IMR-90 (cell line): ENCODE results near the gene UBE2J1. TPM values are rescaled to one million over a fixed set of nuclear protein-coding genes. Genes with fewer than 3 reads are reported as not detected.

ENCODE experiments used
- ATAC-seq: fragments of 200-7000 bp; cut with Tn5 transposase; 2 replicates; pipeline ENCODE4 v1.9.1; 2020; ENCODE audit warnings: low read depth, mild to moderate bottlenecking, moderate library complexity
- BruUV-seq: library from RNA; stranded (reverse); fragments of 400-500 nt; replicated peaks from 2 replicates; lab custom pipeline; 2021; lab: Mats Ljungman, UMichigan
- CTCF ChIA-PET: fragments of 300-600 bp; formaldehyde crosslinking; extraction: SDS; loops from one replicate; lab custom pipeline; 2021; ENCODE audit warnings: antibody characterized with exemption; lab: Yijun Ruan, JAX
- POLR2A ChIA-PET: fragments of 300-600 bp; sonication (Branson Sonifier 250); formaldehyde crosslinking; loops from one replicate; lab custom pipeline; 2022; ENCODE audit warnings: antibody characterized with exemption; ENCODE audit not compliant: unreplicated experiment; lab: Charles Lee
- DNase-seq: peaks from one replicate; pipeline ENCODE4 v3.0.0; 2013
- H2AFZ ChIP-seq: replicated peaks from 2 replicates; pipeline ENCODE3; 2013; ENCODE audit warnings: low read length, mild to moderate bottlenecking; ENCODE audit not compliant: poor library complexity
- H2AK5ac ChIP-seq: 2 replicates; pipeline ENCODE4 v1.6.1; 2013; ENCODE audit warnings: low read depth, low read length, inconsistent platforms
- H2AK9ac ChIP-seq: replicated peaks from 2 replicates; pipeline ENCODE3; 2013; ENCODE audit warnings: mild to moderate bottlenecking, low read depth, low read length, moderate library complexity; ENCODE audit not compliant: poor library complexity
- H2BK120ac ChIP-seq: 2 replicates; pipeline ENCODE4 v1.6.1; 2013; ENCODE audit warnings: low read depth, low read length, inconsistent platforms
- H2BK15ac ChIP-seq: 3 replicates; pipeline ENCODE4 v1.6.1; 2013; ENCODE audit warnings: low read depth, low read length, inconsistent platforms
- H2BK20ac ChIP-seq: 2 replicates; pipeline ENCODE4 v1.6.1; 2013; ENCODE audit warnings: low read depth, mild to moderate bottlenecking, inconsistent platforms, low read length, moderate library complexity
- H2BK5ac ChIP-seq: 2 replicates; pipeline ENCODE4 v1.6.1; 2013; ENCODE audit warnings: mild to moderate bottlenecking, low read depth, low read length, inconsistent platforms; ENCODE audit not compliant: poor library complexity, severe bottlenecking
- H3K14ac ChIP-seq: replicated peaks from 2 replicates; pipeline ENCODE4 v1.6.1; 2013; ENCODE audit warnings: low read depth, low read length, inconsistent platforms
- H3K18ac ChIP-seq: 2 replicates; pipeline ENCODE4 v1.6.1; 2013; ENCODE audit warnings: low read depth, low read length, control low read depth
- H3K23ac ChIP-seq: 2 replicates; pipeline ENCODE4 v1.6.1; 2013; ENCODE audit warnings: low read depth, low read length, inconsistent platforms
- H3K27ac ChIP-seq: 2 replicates; pipeline ENCODE4 v1.5.1; 2013; ENCODE audit warnings: mild to moderate bottlenecking, control low read depth, low read length; ENCODE audit not compliant: insufficient read depth
- H3K27me3 ChIP-seq: 2 replicates; pipeline ENCODE4 v1.6.1; 2013; ENCODE audit warnings: low read length; ENCODE audit not compliant: control insufficient read depth, insufficient read depth
- H3K36me3 ChIP-seq: 2 replicates; pipeline ENCODE4 v1.6.1; 2013; ENCODE audit warnings: low read length, mixed read lengths; ENCODE audit not compliant: control insufficient read depth, insufficient read depth
- H3K4ac ChIP-seq: 2 replicates; pipeline ENCODE4 v1.6.1; 2013; ENCODE audit warnings: low read depth, low read length, inconsistent platforms
- H3K4me1 ChIP-seq: 2 replicates; pipeline ENCODE4 v1.6.1; 2013; ENCODE audit warnings: low read length, mixed read lengths; ENCODE audit not compliant: control insufficient read depth, insufficient read depth
- H3K4me2 ChIP-seq: 2 replicates; pipeline ENCODE4 v1.6.1; 2013; ENCODE audit warnings: low read depth, mild to moderate bottlenecking, control low read depth, low read length, moderate library complexity
- H3K4me3 ChIP-seq: 2 replicates; pipeline ENCODE4 v1.5.1; 2013; ENCODE audit warnings: low read depth, mild to moderate bottlenecking, control low read depth, low read length, moderate library complexity; ENCODE audit not compliant: insufficient read depth
- H3K56ac ChIP-seq: 2 replicates; pipeline ENCODE4 v1.6.1; 2013; ENCODE audit warnings: low read length, inconsistent platforms; ENCODE audit not compliant: insufficient read depth; ENCODE audit errors: extremely low read depth
- H3K79me1 ChIP-seq, 2 experiments: 2 replicates each; pipeline ENCODE4 v1.6.1; 2013; ENCODE audit warnings: low read length in 2 of 2, inconsistent platforms in 1 of 2, low read depth in 1 of 2
- H3K9ac ChIP-seq: 2 replicates; pipeline ENCODE4 v1.6.1; 2013; ENCODE audit warnings: low read depth, low read length, control low read depth
- H3K9me1 ChIP-seq: 2 replicates; pipeline ENCODE4 v1.6.1; 2013; ENCODE audit warnings: low read length, inconsistent platforms; ENCODE audit not compliant: insufficient read depth
- H3K9me3 ChIP-seq: 2 replicates; pipeline ENCODE4 v1.6.1; 2013; ENCODE audit warnings: low read length; ENCODE audit not compliant: control insufficient read depth, insufficient read depth
- H4K20me1 ChIP-seq: 2 replicates; pipeline ENCODE4 v1.6.1; 2013; ENCODE audit warnings: low read length, inconsistent platforms; ENCODE audit not compliant: insufficient read depth
- H4K5ac ChIP-seq: 2 replicates; pipeline ENCODE4 v1.6.1; 2013; ENCODE audit warnings: mild to moderate bottlenecking, low read depth, low read length, control low read depth
- H4K8ac ChIP-seq, 2 experiments: 2 replicates each; pipeline ENCODE4 v1.6.1; 2013; ENCODE audit warnings: low read depth in 2 of 2, low read length in 2 of 2, control low read depth in 1 of 2, inconsistent platforms in 1 of 2
- H4K91ac ChIP-seq: 2 replicates; pipeline ENCODE4 v1.6.1; 2013; ENCODE audit warnings: low read depth, low read length, inconsistent platforms; ENCODE audit not compliant: insufficient read depth
- CTCF ChIP-seq: conservative IDR thresholded peaks from 2 replicates; pipeline ENCODE4 v1.5.1; 2012; ENCODE audit warnings: mild to moderate bottlenecking, low read depth, low read length, improper control_type of control experiment
- POLR2A ChIP-seq: IDR thresholded peaks from 2 replicates; pipeline ENCODE4 v1.6.1; 2012; ENCODE audit warnings: mild to moderate bottlenecking, low read depth, low read length
- RAD21 ChIP-seq: IDR thresholded peaks from 2 replicates; pipeline ENCODE4 v1.6.1; 2012; ENCODE audit warnings: low read length, improper control_type of control experiment
- RCOR1 ChIP-seq: IDR thresholded peaks from 2 replicates; pipeline ENCODE4 v1.6.1; 2012; ENCODE audit warnings: mild to moderate bottlenecking, low read length, improper control_type of control experiment; ENCODE audit not compliant: insufficient replicate concordance
- WGBS, 2 experiments: methylation state at CpG; one replicate each; pipeline versions ENCODE4 v1.1.5 to v1.1.7; 2013; ENCODE audit warnings: missing lambda C conversion rate in 2 of 2; ENCODE audit not compliant: insufficient read length in 1 of 2; ENCODE audit errors: extremely low coverage in 2 of 2; 5-methylcytosine and 5-hydroxymethylcytosine counted together
- dilution Hi-C: fragments of 300-500 bp; cut with HindIII; formaldehyde crosslinking; loops from one replicate; pipeline ENCODE4 v1.14.3; 2018; ENCODE audit warnings: low sequenced_read_pairs; ENCODE audit not compliant: unreplicated experiment
- in situ Hi-C: fragments of 300-500 bp; cut with MboI; formaldehyde crosslinking; loops from 3 replicates; pipeline ENCODE4 v1.14.3; 2019; ENCODE audit warnings: low sequenced_read_pairs, inconsistent platforms, mixed read lengths
- intact Hi-C: fragments of 100-400 bp; cut with micrococcal nuclease; formaldehyde crosslinking; loops from 2 replicates; pipeline ENCODE4 v1.10.0; 2022
- polyA plus RNA-seq, 3 experiments: library from polyadenylated mRNA; depleted of rRNA; stranded (reverse); fragments of >200 nt; gene quantifications; 2 replicates each; pipeline ENCODE4 v1.2.3, GENCODE V29; 2012; ENCODE audit warnings: low replicate concordance in 1 of 3
- total RNA-seq: library from RNA; depleted of rRNA; stranded (reverse); fragments of >200 nt; gene quantifications from 2 replicates; pipeline ENCODE4 v1.2.3, GENCODE V29; 2012

UBE2J1 gene
- total and polyA plus RNA-seq, 2 of the 4 experiments (the other 2 are of a cell fraction), result 20.9 to 35.3 TPM

- H2AK5ac ChIP-seq, result peak overlapping the region; percentile 71; the same call in 1 of the 2 replicates
- H3K23ac ChIP-seq, result no peak overlapping the region
- ChIA-PET CTCF (interaction anchor here (0.9 to 1.7 kb wide), 6 partner anchors 9 to 57 kb away, joined by 3 to 6 read pairs (median 4); no protein-coding TSS in a partner anchor), POLR2A (interaction anchor here (0.6 kb wide), 1 partner anchor 9 kb away, joined by 4 read pairs; no protein-coding TSS in a partner anchor)
- ATAC-seq (peak; percentile 46), DNase-seq (peak; percentile 54)
- no peak overlapping the region for H2BK120ac ChIP-seq
- peaks cover 11% of the 10 kb centered on the region for H3K27me3 ChIP-seq
- no peak overlapping the region for H3K27ac ChIP-seq
- no peaks in the 10 kb centered on the region for H3K79me1 ChIP-seq
- intact Hi-C loops (loop anchor here (1.0 kb wide), 2 partner anchors 57 to 298 kb away; no protein-coding TSS in a partner anchor), dilution Hi-C loops (no loop called here), in situ Hi-C loops (no loop called here)
- H4K5ac ChIP-seq, result no peak overlapping the region
- no peak overlapping the region for H3K4ac ChIP-seq
- H3K9ac ChIP-seq, result no peak overlapping the region
- peak overlapping the region; percentile 61 for H2AK9ac ChIP-seq
- WGBS, 2 experiments, result 71% methylated on average over 3 of the region's 9 CpGs; no CpG with 5 or more reads in 1 of the 2 experiments
- H2BK5ac ChIP-seq, result no peak overlapping the region
- H4K91ac ChIP-seq, result no peak overlapping the region
- peaks cover 17% of the 10 kb centered on the region; the same call in 1 of the 2 replicates for H4K20me1 ChIP-seq
- H3K4me2 ChIP-seq, result no peak overlapping the region
- peaks cover 8% of the 10 kb centered on the region; the same call in 1 of the 2 replicates for H3K9me1 ChIP-seq
- H3K4me1 ChIP-seq, result peaks cover 6% of the 10 kb centered on the region; the same call in 1 of the 2 replicates
- H3K14ac ChIP-seq, result no peak overlapping the region
- peaks cover 5% of the 10 kb centered on the region for H3K36me3 ChIP-seq
- peak overlapping the region; percentile 53 for H2AFZ ChIP-seq
- H3K18ac ChIP-seq, result no peak overlapping the region
- no peak overlapping the region for H2BK20ac ChIP-seq
- no peak overlapping the region for H3K56ac ChIP-seq
- TF ChIP-seq RAD21 (peak; percentile 45), RCOR1 (no peak), CTCF (peak; percentile 37), POLR2A (no peak)
- BruUV-seq, result no TSS peak
- no peak overlapping the region for H3K4me3 ChIP-seq
- H3K9me3 ChIP-seq, result no peaks in the 10 kb centered on the region
- no peak overlapping the region for H4K8ac ChIP-seq
- no peak overlapping the region for H2BK15ac ChIP-seq
Observed at GRCh38 chr6:89311853-89312531, 40.5 kb downstream of the UBE2J1 start.
